ENCODE measurements around the gene SELENOS. TPM values are rescaled to one million over a fixed set of nuclear protein-coding genes. Genes with fewer than 3 reads are reported as not detected.

SELENOS gene
- total RNA-seq, 1 experiment from 2014 or later = 145 TPM

GRCh38 chr15:101307048-101307896 is 30.0 kb upstream of the SELENOS start:
- ChIA-PET CTCF (interaction anchor here (0.6 to 4.3 kb wide), 2 partner anchors 207 to 334 kb away, joined by 3 to 25 read pairs; no protein-coding TSS in a partner anchor), POLR2A (no interaction called here)
- no peak for DNase-seq (ENCODE audit: unreplicated experiment)
- no peaks in the 10 kb centered on the region for H3K4me1 Mint-ChIP-seq (ENCODE audit: insufficient read depth, unreplicated experiment)
- intact Hi-C loops (cut with micrococcal nuclease) = no loop called here
- no TSS peak for BruUV-seq (replicated peaks)
- H3K9me3 Mint-ChIP-seq (ENCODE audit: unreplicated experiment) = peaks cover 5% of the 10 kb centered on the region
- H3K4me3 Mint-ChIP-seq (ENCODE audit: unreplicated experiment) = no peak overlapping the region
- no peak overlapping the region for H3K27ac Mint-ChIP-seq (ENCODE audit: low read depth, unreplicated experiment)
- H3K36me3 Mint-ChIP-seq (ENCODE audit: insufficient read depth, unreplicated experiment) = no peaks in the 10 kb centered on the region
- H3K27me3 Mint-ChIP-seq (ENCODE audit: insufficient read depth, unreplicated experiment) = no peaks in the 10 kb centered on the region
- TF ChIP-seq CTCF (IDR thresholded peaks at IDR 0.05; ENCODE audit: unreplicated experiment) = no peak

GRCh38 chr15:101306341-101307047 is 29.2 kb upstream of the SELENOS start:
- no peaks in the 10 kb centered on the region for H3K27me3 Mint-ChIP-seq (ENCODE audit: insufficient read depth, unreplicated experiment)
- H3K9me3 Mint-ChIP-seq (ENCODE audit: unreplicated experiment) = no peaks in the 10 kb centered on the region
- H3K27ac Mint-ChIP-seq (ENCODE audit: low read depth, unreplicated experiment) = no peak overlapping the region
- intact Hi-C loops (cut with micrococcal nuclease) = no loop called here
- no peaks in the 10 kb centered on the region for H3K36me3 Mint-ChIP-seq (ENCODE audit: insufficient read depth, unreplicated experiment)
- no peak overlapping the region for H3K4me3 Mint-ChIP-seq (ENCODE audit: unreplicated experiment)
- ChIA-PET CTCF (interaction anchor here (0.6 to 4.3 kb wide), 2 partner anchors 335 to 415 kb away, joined by 3 to 25 read pairs; no protein-coding TSS in a partner anchor), POLR2A (interaction anchor here (1.5 kb wide), 1 partner anchor 12 kb away, joined by 5 read pairs; the partner anchor contains the start of gene SNRPA1)
- no TSS peak for BruUV-seq (replicated peaks)
- H3K4me1 Mint-ChIP-seq (ENCODE audit: insufficient read depth, unreplicated experiment) = no peaks in the 10 kb centered on the region
- no peak for DNase-seq (ENCODE audit: unreplicated experiment)
- no peak for TF ChIP-seq CTCF (IDR thresholded peaks at IDR 0.05; ENCODE audit: unreplicated experiment)

GRCh38 chr15:101305820-101306255 is 28.6 kb upstream of the SELENOS start:
- H3K36me3 Mint-ChIP-seq (ENCODE audit: insufficient read depth, unreplicated experiment) = no peaks in the 10 kb centered on the region
- no peak for TF ChIP-seq CTCF (IDR thresholded peaks at IDR 0.05; ENCODE audit: unreplicated experiment)
- H3K4me3 Mint-ChIP-seq (ENCODE audit: unreplicated experiment) = no peak overlapping the region
- ChIA-PET POLR2A (interaction anchor here (1.5 kb wide), 1 partner anchor 11 kb away, joined by 5 read pairs; the partner anchor contains the start of gene SNRPA1), CTCF (interaction anchor here (4.3 kb wide), 1 partner anchor 335 kb away, joined by 25 read pairs; no protein-coding TSS in a partner anchor)
- H3K27me3 Mint-ChIP-seq (ENCODE audit: insufficient read depth, unreplicated experiment) = no peaks in the 10 kb centered on the region
- intact Hi-C loops (cut with micrococcal nuclease) = no loop called here
- no peak overlapping the region for H3K27ac Mint-ChIP-seq (ENCODE audit: low read depth, unreplicated experiment)
- no TSS peak for BruUV-seq (replicated peaks)
- H3K4me1 Mint-ChIP-seq (ENCODE audit: insufficient read depth, unreplicated experiment) = no peaks in the 10 kb centered on the region
- DNase-seq (ENCODE audit: unreplicated experiment) = no peak
- no peaks in the 10 kb centered on the region for H3K9me3 Mint-ChIP-seq (ENCODE audit: unreplicated experiment)

- Mint-ChIP-seq H3K9me3 (ENCODE audit: unreplicated experiment) (no peaks in the 10 kb centered on the region), H3K36me3 (ENCODE audit: insufficient read depth, unreplicated experiment) (no peaks in the 10 kb centered on the region), H3K4me3 (ENCODE audit: unreplicated experiment) (no peak overlapping the region), H3K4me1 (ENCODE audit: insufficient read depth, unreplicated experiment) (no peaks in the 10 kb centered on the region), H3K27ac (ENCODE audit: low read depth, unreplicated experiment) (no peak overlapping the region), H3K27me3 (ENCODE audit: insufficient read depth, unreplicated experiment) (no peaks in the 10 kb centered on the region)
- POLR2A ChIA-PET = interaction anchor here (1.0 to 2.6 kb wide), 5 partner anchors 15 to 339 kb away, joined by 3 to 7 read pairs (median 3); no protein-coding TSS in a partner anchor
- no peak for DNase-seq (ENCODE audit: unreplicated experiment)
- intact Hi-C loops (cut with micrococcal nuclease) = no loop called here
- TF ChIP-seq CTCF (IDR thresholded peaks at IDR 0.05; ENCODE audit: unreplicated experiment) = no peak
- CTCF ChIA-PET = interaction anchor here (0.9 to 21.3 kb wide), 5 partner anchors 11 to 470 kb away, joined by 3 to 320 read pairs (median 3); no protein-coding TSS in a partner anchor
- BruUV-seq (replicated peaks) = no TSS peak
These were observed 26.1 kb upstream of the SELENOS start for GRCh38 chr15:101303408-101303807.
